GM10847 (cell line): Measurements from ENCODE around the gene ATP1A2.

Experiments
- POLR2A ChIP-seq: IDR thresholded peaks from 2 replicates; pipeline ENCODE4 v1.6.1; 2011; ENCODE audit not compliant: insufficient read length; ENCODE audit errors: extremely low read depth

The ATP1A2 gene

DNA sequence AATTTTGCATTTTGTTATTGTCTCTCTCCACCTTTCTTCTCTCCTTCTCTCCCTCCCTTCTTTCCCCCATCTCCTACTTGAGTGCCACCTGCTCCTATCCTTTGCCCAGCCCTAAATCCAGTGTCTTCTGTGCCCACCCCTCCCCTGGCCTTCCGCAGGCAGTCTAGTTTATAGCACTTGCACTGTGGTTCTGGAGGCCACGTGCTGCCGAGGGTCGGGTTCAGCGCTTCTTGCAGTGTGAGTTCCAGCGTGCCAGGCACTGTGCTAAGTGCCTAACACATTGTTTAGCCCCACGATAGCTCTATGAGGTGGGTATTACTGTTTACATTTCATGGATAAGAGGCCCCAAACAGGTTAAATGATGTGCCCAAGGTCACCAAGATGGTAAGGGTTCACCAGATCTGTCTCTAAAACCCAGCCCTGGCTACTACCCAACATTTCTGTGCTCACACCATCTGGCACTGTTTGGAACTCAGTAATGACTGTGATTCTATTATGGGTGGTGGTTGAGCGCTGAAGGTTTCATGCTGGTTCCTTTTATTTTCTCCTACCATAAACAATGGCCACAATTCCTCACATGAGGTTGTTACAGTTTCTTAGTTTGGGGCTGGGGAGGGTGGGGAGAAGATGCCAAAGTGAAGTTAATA is 21.8 kb downstream of the ATP1A2 start:
- no peak for TF ChIP-seq POLR2A

DNA sequence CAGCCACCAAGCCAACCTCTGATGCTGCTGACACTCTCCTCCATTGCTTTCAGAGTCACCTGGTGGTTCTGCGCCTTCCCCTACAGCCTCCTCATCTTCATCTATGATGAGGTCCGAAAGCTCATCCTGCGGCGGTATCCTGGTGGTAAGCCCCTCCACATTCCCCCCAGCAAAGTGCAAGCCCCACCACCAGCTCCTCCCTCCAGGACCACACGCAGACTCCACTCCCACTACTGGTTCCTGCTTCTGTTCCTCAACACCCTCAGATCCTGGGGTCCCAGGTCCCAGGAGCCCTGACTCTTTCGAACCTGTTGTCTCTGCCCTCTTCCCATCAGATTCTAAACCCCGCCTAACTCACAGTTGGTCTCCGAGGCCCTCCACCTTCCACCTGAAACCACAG is 24.3 kb downstream of the ATP1A2 start:
- TF ChIP-seq POLR2A, result no peak

DNA sequence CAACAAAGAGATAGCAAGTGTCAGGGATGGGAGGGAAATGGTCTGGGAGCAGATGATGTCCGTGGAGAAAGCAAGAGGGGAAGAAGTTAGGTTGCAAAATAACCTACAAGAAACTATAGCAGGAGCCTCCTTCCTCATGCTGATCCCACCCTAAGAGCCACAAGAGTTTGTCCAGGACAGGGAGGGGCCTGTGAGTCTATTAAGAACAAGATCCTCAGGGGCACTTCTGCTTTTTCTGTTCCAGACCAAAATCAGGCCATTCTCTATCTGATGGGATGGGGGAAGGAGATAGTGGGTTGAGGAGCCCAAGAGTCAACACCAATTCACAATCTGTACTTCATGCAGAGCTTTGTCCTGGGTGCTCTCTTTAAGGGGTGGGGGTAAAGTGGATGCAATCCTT is 28.1 kb downstream of the ATP1A2 start:
- no peak for TF ChIP-seq POLR2A

DNA sequence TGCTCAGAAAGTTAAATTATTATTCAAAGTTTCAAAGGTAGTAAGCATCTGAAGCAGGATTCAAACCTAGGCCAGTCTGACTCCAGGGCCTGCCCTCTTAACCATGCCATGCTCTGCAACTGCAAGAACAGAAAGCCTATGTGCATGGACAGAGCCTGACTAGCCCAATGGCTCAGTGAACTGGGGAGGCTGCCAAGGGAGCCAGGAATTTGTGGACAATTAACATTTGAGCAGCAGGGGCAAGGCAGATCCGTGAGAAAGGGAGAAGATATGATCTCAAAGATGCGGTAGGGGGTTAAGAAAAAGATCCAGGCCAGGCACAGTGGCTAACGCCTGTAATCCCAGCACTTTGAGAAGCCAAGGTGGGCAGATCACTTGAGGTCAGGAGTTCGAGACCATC is 29.4 kb downstream of the ATP1A2 start:
- no peak for TF ChIP-seq POLR2A

DNA sequence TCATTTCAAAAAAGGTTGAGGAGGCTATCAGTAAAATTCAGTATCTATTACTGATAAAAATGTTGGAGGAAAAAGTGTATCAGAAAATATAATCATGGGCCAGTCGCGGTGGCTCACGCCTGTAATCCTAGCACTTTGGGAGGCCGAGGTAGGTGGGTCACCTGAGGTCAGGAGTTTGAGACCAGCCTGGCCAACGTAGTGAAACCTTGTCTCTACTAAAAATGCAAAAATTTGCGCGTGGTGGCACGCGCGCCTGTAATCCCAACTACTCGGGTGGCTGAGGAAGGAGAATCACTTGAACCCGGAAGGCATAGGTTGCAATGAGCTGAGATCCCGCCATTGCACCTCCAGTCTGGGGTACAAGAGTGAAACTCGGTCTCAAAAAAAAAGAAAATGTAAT is 30.5 kb downstream of the ATP1A2 start:
- no peak for TF ChIP-seq POLR2A

DNA sequence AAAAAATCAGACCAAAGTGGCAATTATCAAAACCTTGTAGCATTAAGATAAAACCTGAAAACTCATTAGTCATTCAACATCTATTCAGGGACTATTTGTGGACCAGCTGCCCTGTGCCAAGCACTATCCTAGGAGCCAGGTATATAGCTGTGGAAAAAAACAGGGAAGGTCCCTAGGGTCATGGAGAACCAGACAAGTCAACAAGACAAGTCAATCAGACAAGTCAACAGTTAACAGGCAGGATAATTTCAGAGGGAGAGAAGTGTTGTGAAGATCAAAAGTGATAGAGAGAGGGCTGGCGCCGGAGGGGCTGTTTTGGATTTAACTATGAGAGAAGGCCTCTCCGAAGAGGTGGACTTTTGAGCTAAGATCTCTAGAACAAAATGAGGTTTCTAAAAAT is 32.6 kb downstream of the ATP1A2 start:
- no peak for TF ChIP-seq POLR2A

DNA sequence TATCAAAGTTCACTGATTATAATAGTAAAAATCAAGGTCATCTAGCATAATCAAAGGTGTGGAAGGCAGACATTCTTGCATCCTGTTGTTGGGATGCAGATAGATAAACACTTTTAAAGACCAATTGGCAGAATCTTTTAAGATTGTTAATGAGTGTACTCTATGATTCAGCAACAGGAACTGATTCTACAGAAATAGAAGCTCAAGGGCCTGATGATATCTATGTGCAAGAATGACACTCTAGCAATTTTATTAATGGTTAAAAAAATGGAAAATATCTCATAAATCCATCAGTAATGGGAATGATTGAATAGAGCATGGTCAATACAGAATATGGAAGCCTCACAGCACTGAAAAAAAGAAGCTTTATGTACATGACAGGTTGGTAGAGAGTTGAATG is 33.7 kb downstream of the ATP1A2 start:
- TF ChIP-seq POLR2A, result no peak

DNA sequence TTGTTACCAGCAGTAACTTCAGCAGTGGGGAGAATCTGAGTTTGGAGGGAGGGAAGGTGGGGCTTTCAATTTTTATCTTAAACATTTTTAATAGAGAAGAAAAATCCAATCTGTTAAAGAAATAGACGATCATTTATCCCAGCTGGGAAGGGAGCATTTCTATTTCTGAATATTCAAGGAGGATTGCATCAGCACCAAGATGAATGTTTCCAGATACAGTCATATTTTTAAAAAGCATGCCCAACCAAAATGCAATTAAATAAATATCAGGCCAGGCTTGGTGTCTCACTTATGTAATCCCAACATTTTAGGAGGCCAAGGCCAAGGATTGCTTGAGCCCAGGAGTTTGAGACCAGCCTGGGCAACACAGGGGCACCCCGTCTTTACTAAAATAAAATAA is 34.2 kb downstream of the ATP1A2 start:
- no peak for TF ChIP-seq POLR2A

DNA sequence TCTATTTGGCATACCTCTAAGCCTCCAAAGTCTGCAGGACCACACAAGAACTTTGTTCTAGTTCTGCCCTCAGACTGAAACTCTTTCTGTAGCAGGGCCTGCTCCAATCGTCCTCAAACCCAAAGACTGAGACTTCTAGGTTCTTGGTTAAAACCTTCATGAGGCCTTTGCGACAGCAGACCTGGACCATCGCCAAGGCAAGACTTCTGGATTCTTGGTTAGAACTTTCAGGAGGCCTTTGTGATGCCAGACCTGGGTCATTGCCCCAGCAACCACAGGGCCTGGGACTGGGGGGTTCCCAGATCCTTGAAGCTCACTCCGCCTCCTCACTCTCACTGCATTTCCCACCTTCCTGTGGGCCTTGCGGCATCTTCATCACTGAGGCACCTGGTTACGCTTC is 35.7 kb downstream of the ATP1A2 start, which contains the start of gene ATP1A4:
Gene ATP1A4, plus strand, starts transcription at position 301 of the 400 bp plus-strand sequence. CDS start 438 bp downstream, outside the sequence.
- no peak for TF ChIP-seq POLR2A

DNA sequence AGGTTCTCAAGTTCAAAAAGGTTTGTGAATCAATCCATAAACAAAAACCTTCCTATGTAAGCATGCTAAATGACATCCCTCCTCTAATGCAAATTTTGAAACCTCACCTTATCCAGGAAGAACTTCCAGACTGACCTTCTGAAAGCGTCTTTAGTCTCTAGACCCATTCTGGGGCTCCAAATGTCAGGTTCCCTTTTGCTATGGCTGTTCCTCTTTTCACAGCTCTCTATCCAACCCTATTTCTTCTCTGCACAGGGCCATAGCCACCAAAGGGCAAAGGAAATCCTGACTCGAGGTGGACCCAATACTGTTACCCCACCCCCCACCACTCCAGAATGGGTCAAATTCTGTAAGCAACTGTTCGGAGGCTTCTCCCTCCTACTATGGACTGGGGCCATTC is 39.2 kb downstream of the ATP1A2 start:
- TF ChIP-seq POLR2A, result no peak

DNA sequence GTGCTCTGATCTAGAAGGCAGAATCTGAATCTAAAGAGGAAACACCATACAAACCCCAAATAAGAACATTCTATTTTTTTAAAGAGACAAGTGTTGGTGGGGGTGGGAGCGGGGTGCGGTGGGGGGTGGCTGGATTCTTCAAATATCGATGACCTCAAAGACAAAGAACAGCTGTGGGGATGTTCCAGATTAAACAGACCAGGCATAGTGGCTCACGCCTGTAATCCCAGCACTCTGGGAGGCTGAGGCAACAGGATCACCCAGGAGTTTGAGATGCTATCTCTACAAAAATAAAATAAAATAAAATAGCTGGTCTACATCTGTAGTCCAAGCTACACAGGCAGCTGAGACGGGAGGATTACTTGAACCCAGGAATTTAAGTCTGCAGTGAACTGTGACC is 40.8 kb downstream of the ATP1A2 start:
- no peak for TF ChIP-seq POLR2A

DNA sequence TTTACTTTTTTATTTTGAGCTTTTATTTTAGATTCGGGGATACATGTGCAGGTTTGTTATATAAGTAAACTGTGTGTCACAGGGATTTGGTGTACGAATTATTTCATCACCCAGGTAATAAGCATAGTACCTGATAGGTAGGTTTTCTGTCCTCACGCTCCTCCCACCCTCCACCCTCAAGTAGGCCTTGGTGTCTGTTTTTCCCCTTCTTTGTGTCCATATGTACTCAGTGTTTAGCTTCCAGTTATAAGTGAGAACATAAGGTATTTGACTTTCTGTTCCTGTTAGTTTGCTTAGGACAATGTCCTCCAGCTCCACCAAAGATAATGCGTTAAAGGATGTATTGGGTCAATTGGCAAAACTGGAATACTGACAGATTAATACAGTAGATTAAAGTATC is 41.6 kb downstream of the ATP1A2 start:
- no peak for TF ChIP-seq POLR2A

DNA sequence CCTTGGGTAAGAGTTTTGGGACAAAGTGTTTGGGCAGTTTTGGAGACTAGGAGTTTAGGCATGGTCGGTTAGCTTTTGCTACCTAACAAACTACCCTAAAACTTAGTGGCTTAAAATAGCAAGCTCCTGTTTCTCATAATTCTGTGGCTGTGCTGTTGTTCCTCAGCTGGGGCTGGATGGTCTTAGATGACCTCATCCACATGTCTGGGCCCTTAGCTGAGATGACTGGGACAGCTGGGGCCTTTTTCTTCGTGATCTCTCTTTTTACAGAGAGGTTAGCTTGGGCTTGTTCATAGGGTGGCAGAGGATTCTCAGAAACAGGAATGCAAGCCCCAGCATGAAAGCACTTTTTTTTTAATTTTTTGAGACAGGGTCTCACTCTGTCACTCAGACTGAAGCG is 42.5 kb downstream of the ATP1A2 start:
- no peak for TF ChIP-seq POLR2A

DNA sequence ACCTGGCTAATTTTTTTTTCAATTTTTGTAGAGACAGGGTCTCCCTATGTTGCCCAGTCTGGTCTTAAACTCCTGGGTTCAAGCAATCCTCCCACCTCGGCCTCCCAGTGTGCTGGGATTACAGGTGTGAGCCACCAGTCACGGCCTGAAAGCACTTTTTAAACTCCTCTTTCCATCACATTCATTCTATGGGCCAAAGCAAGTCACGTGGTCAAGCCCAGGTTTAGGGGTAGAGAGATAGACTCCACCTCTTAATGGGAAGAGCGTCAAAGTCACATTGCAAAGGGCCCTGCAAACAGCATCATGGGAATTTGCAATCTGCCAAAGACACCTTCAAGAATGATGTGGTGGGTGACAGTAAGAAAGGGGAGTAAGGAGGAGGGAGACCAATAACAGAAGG is 43.0 kb downstream of the ATP1A2 start:
- no peak for TF ChIP-seq POLR2A

DNA sequence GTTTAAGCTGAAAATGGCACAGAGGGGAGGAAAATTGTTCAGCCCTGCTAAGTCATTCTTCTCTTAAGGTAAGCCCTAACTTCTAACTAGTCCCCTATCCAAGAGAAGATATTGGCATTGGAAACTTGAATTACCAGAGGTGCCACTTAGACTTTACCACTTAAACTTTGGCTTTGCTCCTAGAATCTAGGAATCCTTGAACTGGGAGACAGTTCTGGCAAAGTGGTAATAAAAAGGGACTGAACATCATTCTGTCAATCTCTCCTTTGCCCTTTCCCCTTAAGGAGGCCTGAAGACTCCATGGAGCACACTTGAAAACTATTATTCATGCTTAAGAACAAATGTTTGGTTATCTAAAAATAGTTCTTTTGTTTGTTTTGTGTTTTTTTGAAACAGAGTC is 44.3 kb downstream of the ATP1A2 start:
- TF ChIP-seq POLR2A, result no peak

DNA sequence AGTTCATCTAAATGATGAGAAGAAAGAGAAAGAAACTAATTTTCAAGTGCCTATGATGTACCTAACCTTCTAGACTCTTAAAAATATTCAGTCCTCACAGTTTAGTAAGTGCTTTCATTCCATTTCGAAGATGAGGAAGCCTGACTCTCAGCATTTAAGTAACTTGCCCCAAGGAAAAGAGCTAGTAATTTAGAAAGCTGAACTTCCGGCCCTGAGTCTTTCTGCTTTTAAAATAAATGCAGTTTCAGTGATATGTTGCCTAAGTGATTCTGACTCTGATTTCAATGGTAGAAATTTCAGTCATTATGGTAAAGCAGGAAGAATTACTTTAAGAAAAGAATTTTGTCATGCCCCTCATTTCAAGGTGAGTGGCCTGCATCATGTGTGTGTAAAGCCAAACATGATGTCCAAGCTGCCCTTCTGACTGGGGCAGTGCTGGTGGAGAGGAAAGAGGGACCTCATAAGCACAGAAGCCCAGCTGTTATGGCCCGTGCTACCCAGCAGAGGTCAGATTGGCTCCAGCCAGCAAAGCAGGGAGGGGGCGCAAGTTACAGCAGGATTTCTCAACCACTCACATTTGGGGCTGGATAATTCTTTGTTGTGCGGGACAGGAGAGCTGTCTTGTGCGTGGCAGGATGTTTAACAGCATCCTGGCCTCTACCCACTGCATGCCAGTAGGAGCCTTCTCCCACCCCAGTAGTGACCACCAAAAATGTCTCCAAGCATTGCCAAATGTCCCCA is 46.6 kb downstream of the ATP1A2 start:
- no peak for TF ChIP-seq POLR2A

DNA sequence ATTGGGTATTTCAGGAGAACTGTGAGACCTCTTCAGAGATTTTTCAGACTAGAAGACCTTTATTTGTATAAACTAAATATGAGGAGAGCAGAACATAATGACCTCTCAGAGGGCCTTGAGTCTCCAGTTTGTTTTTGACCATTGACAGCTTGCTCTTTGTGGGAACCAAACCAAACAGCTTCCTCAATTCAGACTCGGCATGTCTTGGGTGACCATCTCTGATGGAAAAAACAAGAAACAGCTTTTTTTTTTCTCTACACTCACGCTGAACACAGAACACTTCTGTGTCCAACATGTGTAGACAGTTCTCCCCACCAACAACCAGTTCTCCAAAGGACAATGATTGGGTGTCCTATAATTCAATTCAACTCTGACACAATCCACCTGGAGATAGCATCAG is 47.4 kb downstream of the ATP1A2 start:
- no peak for TF ChIP-seq POLR2A
